ENCODE data around the gene ZXDC. TPM values are rescaled to one million over a fixed set of nuclear protein-coding genes. Genes with fewer than 3 reads are reported as not detected.

ZXDC gene
- total RNA-seq, 2 donors from 2014 or later = 20.4 to 28.5 TPM

- intact Hi-C loops (cut with DNase I) = no loop called here
- H3K36me3 ChIP-seq = no peaks in the 10 kb centered on the region
- TF ChIP-seq, protein P1, sequence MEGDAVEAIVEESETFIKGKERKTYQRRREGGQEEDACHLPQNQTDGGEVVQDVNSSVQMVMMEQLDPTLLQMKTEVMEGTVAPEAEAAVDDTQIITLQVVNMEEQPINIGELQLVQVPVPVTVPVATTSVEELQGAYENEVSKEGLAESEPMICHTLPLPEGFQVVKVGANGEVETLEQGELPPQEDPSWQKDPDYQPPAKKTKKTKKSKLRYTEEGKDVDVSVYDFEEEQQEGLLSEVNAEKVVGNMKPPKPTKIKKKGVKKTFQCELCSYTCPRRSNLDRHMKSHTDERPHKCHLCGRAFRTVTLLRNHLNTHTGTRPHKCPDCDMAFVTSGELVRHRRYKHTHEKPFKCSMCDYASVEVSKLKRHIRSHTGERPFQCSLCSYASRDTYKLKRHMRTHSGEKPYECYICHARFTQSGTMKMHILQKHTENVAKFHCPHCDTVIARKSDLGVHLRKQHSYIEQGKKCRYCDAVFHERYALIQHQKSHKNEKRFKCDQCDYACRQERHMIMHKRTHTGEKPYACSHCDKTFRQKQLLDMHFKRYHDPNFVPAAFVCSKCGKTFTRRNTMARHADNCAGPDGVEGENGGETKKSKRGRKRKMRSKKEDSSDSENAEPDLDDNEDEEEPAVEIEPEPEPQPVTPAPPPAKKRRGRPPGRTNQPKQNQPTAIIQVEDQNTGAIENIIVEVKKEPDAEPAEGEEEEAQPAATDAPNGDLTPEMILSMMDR (IDR thresholded peaks at IDR 0.05) = no peak
- H3K4me1 ChIP-seq = no peaks in the 10 kb centered on the region
- H3K27ac ChIP-seq = no peak overlapping the region
- DNase-seq = no peak
- no peak overlapping the region for H3K4me3 ChIP-seq
- H3K9me3 ChIP-seq = no peaks in the 10 kb centered on the region
- no peak overlapping the region for H3K9ac ChIP-seq (ENCODE audit: low read depth in 2 of 2, low read length in 2 of 2)
- no peaks in the 10 kb centered on the region for H3K27me3 ChIP-seq
These were observed 32.9 kb upstream of the ZXDC start for GRCh38 chr3:126508564-126508964.

DNA sequence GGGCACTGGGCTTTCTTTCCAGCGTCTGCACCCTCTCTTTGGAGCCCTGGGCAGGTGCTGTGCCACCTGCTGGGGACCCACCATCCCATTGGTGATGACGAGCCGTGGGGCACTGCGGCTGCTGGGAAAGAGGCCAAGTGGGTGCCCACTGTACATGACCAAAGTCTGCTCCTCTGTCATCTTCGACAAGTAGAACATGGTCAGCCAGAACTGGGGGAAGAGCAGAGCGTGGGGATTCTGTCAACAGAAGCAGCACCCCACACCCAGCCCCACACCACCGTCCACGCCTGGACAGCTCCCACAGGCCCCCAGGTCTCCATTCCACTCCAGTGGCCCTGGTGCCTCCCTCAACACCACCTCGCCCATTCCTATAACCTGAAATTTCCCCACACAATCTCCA is 32.2 kb upstream of the ZXDC start:
- no peaks in the 10 kb centered on the region for H3K36me3 ChIP-seq
- TF ChIP-seq, protein P1 (IDR thresholded peaks at IDR 0.05) = no peak
- DNase-seq = no peak
- H3K4me3 ChIP-seq = no peak overlapping the region
- no peaks in the 10 kb centered on the region for H3K27me3 ChIP-seq
- no peaks in the 10 kb centered on the region for H3K4me1 ChIP-seq
- H3K9ac ChIP-seq (ENCODE audit: low read depth in 2 of 2, low read length in 2 of 2) = no peak overlapping the region
- no peaks in the 10 kb centered on the region for H3K9me3 ChIP-seq
- H3K27ac ChIP-seq = no peak overlapping the region
- intact Hi-C loops (cut with DNase I) = no loop called here

- no peak overlapping the region for H3K4me3 ChIP-seq
- intact Hi-C loops (cut with DNase I) = no loop called here
- no peaks in the 10 kb centered on the region for H3K9me3 ChIP-seq
- H3K9ac ChIP-seq (ENCODE audit: low read depth in 2 of 2, low read length in 2 of 2) = no peak overlapping the region
- DNase-seq = no peak
- no peaks in the 10 kb centered on the region for H3K27me3 ChIP-seq
- H3K27ac ChIP-seq = no peak overlapping the region
- H3K4me1 ChIP-seq = no peaks in the 10 kb centered on the region
- TF ChIP-seq, protein P1 (IDR thresholded peaks at IDR 0.05) = no peak
- no peaks in the 10 kb centered on the region for H3K36me3 ChIP-seq
These were observed 28.0 kb upstream of the ZXDC start for GRCh38 chr3:126503701-126504100.

DNA sequence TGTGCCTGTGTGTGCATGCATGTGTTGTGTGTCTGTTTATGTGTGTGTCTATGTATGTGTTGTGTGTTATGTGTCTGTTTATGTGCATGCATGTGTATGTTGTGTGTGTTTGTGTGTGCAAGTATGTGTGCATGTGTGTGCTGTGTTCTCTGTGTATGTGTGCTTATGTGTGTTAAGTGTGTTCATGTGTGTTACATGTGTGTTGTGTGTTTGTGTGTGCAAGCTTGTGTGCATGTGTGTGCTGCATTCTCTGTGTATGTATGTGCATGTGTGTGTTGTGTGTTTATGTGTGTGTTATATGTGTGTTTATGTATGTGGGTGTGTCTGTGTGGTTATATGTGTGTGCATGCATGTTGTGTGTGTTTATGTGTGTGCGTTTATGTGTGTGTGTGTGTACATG is 27.0 kb upstream of the ZXDC start:
- DNase-seq = no peak
- H3K27me3 ChIP-seq = no peaks in the 10 kb centered on the region
- no peaks in the 10 kb centered on the region for H3K36me3 ChIP-seq
- H3K9me3 ChIP-seq = no peaks in the 10 kb centered on the region
- H3K4me3 ChIP-seq = no peak overlapping the region
- no peak overlapping the region for H3K27ac ChIP-seq
- no peaks in the 10 kb centered on the region for H3K4me1 ChIP-seq
- intact Hi-C loops (cut with DNase I) = no loop called here
- H3K9ac ChIP-seq (ENCODE audit: low read depth in 2 of 2, low read length in 2 of 2) = no peak overlapping the region
- TF ChIP-seq, protein P1 (IDR thresholded peaks at IDR 0.05) = no peak

DNA sequence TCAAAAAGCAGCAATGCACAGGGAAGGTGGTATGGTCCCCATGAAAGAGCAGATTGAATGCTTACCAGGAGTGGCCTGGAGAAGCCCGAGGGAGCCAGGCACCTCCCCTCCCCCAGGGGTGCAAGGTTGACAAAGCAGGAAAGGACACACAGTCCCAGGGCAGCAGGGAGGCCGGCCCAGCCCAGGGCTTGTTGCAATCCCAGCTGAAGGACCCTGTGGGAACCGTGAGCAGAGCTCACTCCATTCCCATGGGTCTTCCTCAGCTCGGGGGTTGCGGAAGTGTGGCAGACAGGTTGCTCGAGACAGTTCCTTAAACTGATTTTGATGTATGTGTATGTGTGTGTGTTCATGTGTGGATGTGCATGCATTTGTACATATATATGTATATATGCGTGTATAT is 26.0 kb upstream of the ZXDC start:
- H3K27ac ChIP-seq = no peak overlapping the region
- DNase-seq = no peak
- no peak overlapping the region for H3K4me3 ChIP-seq
- intact Hi-C loops (cut with DNase I) = no loop called here
- TF ChIP-seq, protein P1 (IDR thresholded peaks at IDR 0.05) = no peak
- H3K9me3 ChIP-seq = no peaks in the 10 kb centered on the region
- H3K4me1 ChIP-seq = no peaks in the 10 kb centered on the region
- no peak overlapping the region for H3K9ac ChIP-seq (ENCODE audit: low read depth in 2 of 2, low read length in 2 of 2)
- no peaks in the 10 kb centered on the region for H3K27me3 ChIP-seq
- no peaks in the 10 kb centered on the region for H3K36me3 ChIP-seq

DNA sequence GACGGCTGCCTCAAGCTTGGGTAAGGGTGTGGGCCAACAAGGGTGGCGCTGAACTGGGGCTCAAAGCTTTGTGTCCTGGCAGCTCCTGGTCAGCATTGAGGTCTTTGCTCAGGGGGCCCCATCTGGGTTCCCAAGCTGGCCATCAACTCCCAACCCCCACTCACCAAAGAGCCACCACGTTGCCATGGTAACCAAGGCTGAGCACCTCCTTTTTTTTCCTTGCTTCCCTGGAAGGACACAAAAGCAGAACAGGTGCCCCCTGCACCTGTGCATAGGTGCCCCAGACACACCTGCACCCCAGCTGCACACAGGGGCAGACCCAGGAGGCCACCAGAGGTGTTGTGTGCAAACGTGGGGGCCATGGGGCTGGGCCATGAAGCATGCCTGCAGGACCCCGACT is 25.4 kb upstream of the ZXDC start:
- Histone ChIP-seq H3K9me3 (no peaks in the 10 kb centered on the region), H3K36me3 (no peaks in the 10 kb centered on the region), H3K9ac (ENCODE audit: low read depth in 2 of 2, low read length in 2 of 2) (no peak overlapping the region), H3K4me1 (no peaks in the 10 kb centered on the region), H3K27me3 (no peaks in the 10 kb centered on the region), H3K4me3 (no peak overlapping the region), H3K27ac (no peak overlapping the region)
- intact Hi-C loops (cut with DNase I) = no loop called here
- TF ChIP-seq, protein P1 (IDR thresholded peaks at IDR 0.05) = no peak
- DNase-seq = no peak

All from colonic mucosa (tissue), 4 donors.